Head of caudate nucleus (tissue), 42 donors: ENCODE data around the gene PPP1R7.

Experiments used
- DNase-seq, 42 donors: peaks; one replicate each; pipeline versions ENCODE4 v3.0.0 to v3.0.0-alpha.2; 2020 to 2021; ENCODE audit warnings: mixed read lengths in 7 of 42
- intact Hi-C: fragments of 100-400 bp; cut with DNase I; formaldehyde crosslinking; loops from one replicate; pipeline ENCODE4 v1.15.0; 2022

The PPP1R7 gene

DNA sequence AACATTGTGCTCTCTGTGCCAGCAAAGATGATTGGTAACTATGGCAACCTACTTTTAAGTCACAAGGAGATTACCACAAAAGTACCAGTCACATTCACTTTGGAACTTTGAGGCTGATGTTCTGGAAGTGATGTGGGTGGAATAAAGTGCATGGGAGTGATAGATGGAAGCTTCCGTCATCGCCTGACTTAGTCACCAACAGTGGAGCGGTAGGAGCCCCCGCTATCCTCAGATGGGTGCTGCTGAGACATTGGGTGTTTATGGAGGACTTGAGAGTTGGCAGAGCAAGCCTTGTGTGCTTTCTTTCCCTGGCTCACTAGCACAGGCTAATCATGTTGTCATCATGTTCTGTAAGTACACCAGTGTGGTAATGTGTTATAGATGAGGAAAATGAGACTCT lies 4.6 kb downstream of the PPP1R7 start:
- intact Hi-C loops, result no loop called here
- peak; percentile 32 to 95 (median 73) for DNase-seq

DNA sequence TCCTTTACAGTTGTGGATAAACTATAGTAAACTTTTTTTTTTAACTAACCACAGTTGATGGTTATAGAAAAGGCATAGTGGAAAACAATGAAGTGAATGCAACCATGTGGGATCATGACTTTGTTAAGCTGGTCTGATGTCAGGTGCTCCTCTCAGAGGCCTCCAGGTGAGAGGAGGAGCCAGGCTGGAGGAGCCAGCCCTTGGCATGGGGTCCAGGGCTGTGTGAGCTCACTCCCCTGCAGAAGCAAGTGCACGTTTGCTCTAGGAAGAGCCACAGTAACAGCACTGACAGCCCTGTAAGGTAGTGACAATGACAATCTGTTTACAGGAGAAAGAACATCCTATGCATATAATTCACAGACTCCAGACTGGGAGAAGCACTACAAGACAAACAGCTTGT lies 5.7 kb downstream of the PPP1R7 start:
- intact Hi-C loops, result no loop called here
- no peak for DNase-seq

DNA sequence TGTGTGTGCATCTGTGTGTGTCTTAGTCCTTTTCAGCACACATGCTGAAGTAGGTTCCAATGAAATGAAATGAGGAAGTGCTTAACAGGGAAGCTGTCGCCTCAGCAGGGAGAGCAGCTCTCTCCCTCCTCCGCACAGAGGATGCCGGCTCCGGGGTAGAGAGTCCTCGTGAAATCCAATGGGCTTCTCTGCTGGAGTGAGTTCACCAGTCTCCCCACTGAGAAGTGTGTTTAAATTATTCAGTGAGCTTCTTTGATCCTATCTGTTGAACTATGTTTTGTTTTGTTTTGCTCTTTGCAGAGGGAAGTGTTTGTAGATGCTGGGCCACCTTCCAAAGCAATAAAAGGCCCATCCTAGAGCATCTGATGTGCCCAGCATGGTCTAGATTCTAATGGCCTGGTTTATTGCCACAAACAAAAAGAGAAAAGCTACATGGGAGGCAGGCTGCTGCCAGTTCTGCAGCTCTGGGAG lies 6.7 kb downstream of the PPP1R7 start:
- peak in 35 of 42 donors; percentile 24 to 83 (median 55) for DNase-seq
- intact Hi-C loops, result no loop called here

DNA sequence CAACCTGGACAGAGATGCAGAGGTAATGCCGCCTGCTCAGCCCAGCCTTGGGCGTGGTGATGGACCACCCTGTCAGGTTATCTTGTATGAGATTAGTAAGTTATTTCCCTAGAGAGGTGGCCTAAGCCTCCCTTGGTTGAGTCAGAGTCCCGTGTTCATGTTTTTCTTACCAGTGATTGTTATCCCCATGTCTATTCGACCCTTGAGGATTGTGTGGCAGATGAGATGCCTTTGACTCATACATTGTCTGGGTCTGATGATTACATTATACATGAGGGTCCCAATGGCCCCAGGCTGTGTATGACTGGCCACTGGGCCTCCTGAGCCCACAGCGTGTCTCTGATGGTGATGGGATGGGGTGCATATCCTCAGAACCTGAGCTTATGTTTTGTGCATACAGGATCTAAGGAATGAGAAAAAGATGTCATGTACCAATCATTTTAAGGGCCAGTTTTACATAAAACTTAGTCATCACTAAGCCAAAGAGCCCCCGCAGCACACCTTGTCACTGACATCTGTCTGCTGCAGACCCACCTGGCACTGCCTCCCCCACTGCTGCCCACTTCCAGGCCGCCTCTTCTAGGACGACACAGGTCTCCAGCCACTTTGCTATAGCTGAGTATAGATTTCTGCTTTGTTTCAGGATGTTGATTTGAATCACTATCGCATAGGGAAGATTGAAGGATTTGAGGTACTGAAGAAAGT lies 7.7 kb downstream of the PPP1R7 start:
- DNase-seq, result peak in 1 of 42 donors; percentile 56
- intact Hi-C loops, result no loop called here

DNA sequence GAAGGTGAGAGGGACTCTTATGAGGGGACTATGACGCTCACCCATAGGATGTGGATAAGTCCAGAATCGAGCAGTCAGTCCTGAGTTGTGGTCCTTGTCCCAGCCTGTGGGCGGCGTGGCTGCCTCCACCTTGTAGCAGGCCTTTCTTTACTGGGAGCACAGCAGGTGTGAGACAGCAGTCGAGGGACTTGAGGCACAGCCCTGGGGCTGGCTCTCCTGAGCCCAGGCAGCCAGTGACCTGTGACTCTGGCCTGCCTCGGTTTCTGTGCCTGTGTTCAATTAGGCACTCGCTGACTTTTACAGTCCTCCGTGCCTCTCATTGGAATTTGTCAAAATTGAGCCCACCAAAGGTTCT lies 8.3 kb downstream of the PPP1R7 start:
- no peak for DNase-seq
- intact Hi-C loops, result no loop called here

DNA sequence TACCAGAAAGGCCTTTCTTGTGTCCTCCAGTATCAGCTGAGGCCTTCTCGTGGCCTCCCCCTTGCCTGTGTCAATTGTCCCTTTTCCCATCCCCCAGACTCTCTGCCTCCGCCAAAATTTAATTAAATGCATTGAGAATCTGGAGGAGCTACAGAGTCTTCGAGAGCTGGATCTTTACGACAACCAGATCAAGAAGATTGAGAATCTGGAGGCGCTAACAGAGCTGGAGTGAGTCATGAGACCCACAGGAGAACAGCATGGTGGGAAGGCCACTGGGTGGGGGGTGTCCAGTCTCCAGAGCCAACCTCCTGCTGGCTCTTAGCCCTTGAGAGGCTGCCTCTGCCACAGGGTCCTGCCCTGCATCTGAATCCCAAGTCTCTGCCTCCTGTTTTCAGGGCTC lies 8.8 kb downstream of the PPP1R7 start:
- peak in 13 of 42 donors; percentile 19 to 76 (median 48) for DNase-seq
- intact Hi-C loops, result no loop called here

DNA sequence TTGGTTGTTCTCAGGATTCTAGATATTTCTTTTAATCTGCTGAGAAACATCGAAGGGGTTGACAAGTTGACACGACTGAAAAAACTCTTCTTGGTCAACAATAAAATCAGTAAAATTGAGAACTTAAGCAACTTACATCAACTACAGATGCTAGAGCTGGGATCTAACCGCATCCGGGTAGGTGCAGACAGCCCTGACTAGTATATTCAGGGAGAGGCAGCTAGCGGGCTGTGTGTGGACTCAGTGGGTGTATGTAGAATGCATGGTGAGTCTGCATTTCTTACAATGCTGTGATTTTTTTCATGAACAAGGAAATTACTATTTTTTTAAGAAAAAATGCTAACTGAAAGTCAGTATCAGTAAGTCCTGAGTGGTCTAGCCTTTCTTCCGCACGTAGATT lies 10.1 kb downstream of the PPP1R7 start:
- intact Hi-C loops, result no loop called here
- peak in 9 of 42 donors; percentile 29 to 71 (median 49) for DNase-seq

DNA sequence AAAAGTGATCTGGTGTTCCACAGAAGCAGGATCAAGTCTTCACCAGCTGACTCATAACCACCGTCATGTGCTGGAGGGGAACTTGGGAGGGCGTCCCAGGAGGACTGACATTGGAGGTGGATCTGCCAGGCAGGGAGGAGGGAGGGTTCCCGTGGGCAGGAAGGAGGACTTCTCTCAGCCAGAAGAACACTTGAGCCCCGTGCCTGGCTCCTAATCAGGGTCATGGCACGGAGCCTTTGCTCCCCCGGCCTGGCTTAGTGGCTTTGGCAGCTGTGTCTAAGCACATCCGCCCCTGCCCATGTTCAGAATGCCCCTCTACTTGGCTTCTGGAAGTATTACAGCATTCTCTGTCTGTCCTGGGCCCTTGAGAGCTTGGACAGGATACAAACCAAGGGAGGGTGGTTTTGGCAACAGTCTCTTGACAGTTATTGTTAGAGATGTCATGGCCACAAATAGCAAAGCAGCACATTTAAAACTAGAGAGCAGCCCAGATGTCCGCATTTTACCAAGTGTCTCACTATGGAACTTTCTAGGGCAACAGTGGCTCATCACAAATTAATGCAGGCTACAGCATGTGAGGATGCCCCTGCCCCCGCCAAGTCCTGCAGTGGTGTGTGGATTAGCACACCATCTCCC lies 11.5 kb downstream of the PPP1R7 start:
- DNase-seq, result peak; percentile 51 to 95 (median 78)

DNA sequence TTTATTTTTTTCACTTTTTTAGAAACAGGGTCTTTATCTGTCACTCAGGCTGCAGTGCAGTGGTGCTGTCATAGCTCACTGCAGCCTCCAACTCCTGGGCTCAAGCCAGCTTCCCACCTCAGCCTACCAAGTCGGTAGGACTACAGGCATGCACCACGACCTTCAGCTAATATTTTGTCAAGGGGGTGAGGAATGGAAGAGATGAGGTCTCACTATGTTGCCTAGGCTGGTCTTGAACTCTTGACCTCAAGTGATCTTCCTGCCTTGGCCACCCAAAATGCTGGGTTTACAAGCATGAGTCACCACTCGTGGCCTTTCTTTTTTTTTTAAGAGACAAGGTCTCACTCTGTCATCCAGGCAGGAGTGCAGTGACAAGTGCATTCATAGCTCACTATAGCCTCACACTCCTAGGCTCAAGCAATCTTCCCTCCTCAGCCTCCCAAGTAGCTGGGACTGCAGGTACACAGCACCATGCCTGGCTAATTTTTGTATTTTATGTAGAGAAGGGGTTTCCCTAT lies 13.4 kb downstream of the PPP1R7 start:
- DNase-seq, result no peak
- intact Hi-C loops, result no loop called here

More for the DNA sequence above, 11.5 kb downstream of the PPP1R7 start:
- intact Hi-C loops, result no loop called here

DNA sequence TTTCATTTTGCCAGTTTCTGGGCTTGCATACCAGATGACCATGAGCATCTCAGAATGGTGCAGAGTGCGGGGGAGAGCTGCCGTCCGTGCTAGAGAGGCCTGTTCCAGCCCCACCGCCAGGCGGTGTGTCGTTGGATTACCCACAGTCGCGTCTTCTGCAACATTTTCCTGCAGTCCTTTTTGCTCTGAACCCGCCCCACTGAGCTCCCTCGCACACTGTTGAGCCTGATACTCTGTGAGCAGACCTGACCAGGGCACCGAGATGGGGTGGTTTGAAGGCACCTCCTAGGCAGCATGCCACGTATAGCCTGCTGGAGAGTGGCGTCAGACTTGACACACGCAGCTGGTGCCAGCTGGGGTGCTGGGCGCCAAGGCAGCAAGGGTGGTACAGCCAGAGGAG lies 18.1 kb downstream of the PPP1R7 start:
- no peak for DNase-seq
- intact Hi-C loops, result no loop called here

DNA sequence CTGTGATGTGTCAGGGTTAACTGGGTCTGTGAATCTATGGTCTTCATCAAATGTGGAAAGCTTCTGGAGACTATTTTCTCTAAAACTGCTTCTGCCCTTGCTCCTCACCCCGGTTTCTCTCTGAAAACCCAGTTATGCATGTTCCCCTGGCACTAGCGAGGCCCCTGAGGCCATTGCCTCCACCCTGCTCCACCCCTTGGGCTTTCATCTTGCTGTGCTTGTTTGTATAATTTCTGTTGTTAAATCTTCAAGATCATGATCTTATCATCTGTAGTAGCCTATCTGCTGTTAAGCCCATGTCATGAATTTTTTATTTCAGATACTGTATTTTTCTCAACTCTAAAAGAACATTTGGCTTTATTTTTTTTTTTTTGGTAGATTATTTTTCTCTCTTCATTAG lies 23.3 kb downstream of the PPP1R7 start:
- intact Hi-C loops, result no loop called here
- DNase-seq, result no peak

DNA sequence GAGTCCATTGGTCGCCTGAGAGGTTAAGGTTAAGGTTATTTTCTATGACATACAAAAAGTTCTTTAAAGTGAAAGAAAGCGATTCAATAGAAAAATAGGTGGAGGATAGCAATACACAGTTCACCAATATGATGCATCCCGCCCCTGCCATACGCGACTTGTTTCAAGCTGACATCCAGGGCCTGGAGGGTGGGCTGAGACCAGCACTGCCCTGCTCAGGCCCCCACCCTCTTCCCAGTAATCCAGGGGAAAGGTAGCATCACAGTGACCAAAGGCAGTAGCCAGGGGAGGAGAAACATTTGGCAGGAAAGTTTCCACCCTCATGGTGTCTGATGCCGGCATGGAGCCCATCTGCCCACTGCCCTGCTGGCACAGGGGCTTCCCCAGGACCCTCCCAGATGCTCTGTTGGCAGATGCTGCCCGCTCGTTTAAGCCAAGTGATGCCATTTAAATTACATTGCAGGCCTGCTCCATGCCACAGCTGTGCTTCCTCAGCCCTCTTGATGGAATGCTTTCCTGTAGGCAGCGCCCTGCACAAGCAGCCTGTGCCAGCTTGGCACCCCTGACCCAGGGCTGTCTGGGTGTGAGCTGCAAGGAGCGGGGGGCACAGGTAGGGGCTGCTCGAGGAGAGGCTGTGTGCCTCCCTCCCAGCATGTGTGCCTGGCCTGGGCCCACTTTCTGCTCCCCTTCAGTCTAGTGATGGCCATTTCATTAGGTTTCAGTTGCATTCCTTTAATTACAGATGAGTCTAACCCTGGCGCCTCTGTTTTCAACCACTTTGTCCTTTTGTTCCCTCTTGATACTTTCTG lies 27.5 kb downstream of the PPP1R7 start:
- intact Hi-C loops, result no loop called here
- DNase-seq, result no peak

DNA sequence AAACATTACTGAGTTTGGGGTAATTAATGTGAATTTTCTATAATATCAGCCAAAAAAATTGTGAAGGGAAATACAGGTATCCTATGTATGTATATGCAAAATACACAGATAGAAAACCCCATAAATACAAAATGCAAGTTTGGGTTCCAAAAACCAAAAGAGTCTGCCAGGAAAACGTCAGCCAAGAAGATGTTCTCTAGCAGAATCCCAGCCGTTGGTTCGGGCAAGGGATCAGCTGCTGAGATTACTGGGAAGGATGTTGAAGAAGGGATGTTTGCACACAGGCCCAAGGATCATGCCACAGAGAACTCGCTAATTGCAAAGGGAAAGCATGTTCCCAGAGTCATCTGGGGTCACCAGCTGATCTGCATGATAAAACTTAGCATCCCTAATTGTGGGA lies 28.7 kb downstream of the PPP1R7 start:
- DNase-seq, result no peak
- intact Hi-C loops, result no loop called here

DNA sequence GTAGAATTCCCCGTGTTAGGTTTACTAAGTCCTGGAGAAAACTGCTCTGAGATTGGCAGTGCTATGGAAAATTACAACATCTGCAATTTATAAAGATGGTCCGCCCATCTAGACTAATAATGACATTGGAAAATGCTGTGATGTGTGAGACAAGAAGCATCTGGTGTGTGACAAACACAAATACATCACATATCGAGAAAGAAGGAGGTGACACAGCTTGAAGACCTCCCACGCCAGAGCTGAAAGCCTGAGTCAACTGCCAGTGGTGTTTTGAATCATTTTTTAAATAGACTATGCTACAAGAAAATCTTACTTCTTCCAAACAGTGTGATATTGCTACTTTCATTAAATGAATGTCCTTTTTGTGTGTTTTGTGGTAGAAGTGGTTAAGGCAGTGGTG lies 29.6 kb downstream of the PPP1R7 start:
- DNase-seq, result peak in 28 of 42 donors; percentile 32 to 82 (median 57)
- intact Hi-C loops, result no loop called here

DNA sequence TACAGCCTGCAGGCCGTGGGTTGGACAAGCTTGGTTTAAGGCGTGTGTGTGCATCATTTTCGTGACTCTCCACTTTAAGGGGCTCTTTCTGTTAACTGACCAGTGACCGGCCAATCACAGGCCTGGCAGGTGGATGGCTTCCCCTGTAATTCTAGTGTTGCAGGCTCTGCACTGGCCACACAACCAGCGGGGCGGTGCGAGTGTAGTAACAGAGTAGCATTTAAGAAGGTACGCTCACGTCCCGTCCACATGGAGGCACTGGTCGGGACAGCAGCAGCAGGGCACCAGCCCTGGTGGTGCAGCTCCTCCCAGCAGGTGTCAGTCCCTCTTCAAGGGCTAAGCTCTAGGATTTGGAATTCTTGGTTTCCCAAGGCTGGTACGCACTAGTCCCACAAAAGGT lies 30.2 kb downstream of the PPP1R7 start:
- intact Hi-C loops, result no loop called here
- no peak for DNase-seq

DNA sequence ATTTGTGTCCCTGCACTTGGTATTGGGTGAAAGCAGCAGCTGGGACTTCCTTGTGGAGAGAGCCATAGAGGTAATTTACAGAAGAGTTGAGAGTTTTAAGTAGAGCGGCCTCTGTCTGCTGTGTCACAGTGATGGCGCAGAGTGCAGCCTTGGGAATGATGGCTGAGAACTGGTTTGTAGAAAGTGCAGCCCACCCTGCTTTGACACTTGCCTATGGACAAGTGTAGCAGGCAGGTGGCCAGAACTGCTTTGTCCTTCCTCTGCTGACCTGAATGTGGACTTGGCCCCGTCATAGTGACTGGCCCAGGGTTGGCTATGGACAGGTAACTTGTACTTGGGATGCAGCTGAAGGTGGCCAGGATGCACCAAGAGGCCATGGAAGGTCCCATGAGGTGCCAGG lies 31.9 kb downstream of the PPP1R7 start:
- intact Hi-C loops, result no loop called here
- no peak for DNase-seq

DNA sequence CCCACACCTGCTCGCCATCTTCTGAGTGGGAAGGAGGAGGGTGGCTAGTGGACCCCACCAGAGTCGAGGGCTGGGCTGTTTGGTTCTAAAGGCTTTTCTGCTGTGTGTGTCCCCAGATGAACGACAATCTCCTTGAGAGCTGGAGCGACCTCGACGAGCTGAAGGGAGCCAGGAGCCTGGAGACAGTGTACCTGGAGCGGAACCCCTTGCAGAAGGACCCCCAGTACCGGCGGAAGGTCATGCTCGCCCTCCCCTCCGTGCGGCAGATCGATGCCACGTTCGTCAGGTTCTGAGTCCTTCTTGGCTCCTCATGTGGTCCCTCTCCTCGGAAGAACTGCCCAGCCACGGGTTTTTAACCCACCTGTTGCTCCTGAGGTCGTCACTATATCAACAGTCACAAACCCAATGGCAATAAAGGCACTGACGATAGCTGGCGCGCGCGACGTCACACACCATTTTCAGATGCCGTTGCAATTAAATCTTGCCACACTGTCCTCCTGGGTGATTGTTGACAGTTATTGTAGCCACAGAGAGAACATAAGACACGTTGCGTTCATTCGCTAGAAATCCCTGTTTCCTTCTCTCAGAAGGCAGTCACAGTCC lies 32.4 kb downstream of the PPP1R7 start:
- intact Hi-C loops, result no loop called here
- DNase-seq, result no peak

DNA sequence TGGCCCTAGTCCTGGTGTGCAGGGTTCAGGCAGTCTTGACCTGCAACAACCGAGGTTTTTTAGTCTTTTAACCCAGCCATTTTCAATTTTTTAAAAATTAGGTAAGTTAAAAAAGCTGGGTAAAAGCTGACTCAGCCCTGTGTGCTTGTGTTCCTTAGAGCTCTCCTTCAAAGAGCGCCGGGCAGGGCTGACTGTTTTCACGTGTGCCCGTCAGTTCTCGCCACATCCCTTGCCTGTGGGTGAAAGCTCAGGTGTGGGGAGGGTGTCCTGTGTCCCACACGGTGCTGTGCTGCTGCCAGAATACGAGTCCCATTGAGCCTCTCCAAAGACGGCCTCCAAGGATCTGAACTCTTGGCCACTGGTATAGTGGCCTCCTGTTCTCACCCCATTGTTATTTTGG lies 33.0 kb downstream of the PPP1R7 start:
- DNase-seq, result peak in 9 of 42 donors; percentile 24 to 63 (median 51)
- intact Hi-C loops, result no loop called here

DNA sequence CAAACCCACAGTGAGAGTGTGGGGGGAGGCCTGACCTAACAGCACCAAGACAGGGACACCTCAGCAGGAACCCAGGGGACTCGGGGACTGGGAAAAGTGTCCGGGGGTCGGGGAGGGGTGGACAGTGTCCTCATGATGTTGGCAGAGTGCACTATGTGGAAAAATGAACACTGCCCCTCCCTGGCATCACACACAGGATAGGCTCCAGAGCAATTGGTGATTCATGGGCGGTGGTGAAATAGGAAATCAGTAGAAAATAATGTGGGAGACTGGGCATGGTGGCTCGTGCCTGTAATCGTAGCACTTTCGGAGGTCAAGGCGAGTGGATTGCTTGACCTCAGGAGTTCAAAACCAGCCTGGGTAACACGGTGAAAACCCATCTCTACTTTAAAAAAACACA lies 34.6 kb downstream of the PPP1R7 start:
- intact Hi-C loops, result no loop called here
- no peak for DNase-seq

DNA sequence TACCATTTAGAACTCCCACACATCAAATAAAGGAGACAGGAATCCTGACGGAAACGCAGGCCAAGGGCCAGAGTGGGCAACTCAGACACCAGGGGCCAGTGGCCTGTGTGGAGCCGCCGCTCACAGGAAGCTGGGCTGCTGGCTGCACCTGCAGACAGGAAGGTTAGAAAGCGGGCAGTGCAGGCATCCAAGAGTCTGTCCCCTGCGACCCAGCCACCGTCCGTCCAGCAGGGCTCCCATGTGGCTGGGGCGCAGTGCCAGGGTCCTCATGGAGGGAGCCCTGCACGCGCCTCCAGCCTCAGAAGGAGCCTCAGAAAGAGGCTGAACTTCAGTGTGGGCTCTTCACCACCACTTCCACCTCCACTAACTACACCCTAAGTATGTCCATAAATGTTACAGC lies 35.7 kb downstream of the PPP1R7 start:
- intact Hi-C loops, result no loop called here
- DNase-seq, result no peak
